WERI-Rb-1 (cell line): ENCODE data around the gene DAG1.
A peak's percentile ranks its signal among the peaks of the same experiment; 100 is the strongest.

Source experiments
- DNase-seq: peaks from one replicate; pipeline ENCODE4 v3.0.0-alpha.2; 2020
- H3K27ac ChIP-seq: fragments of 250-450 bp; sonication (Bioruptor Pico); 2 replicates; pipeline ENCODE4 v1.5.1; 2020; ENCODE audit warnings: mild to moderate bottlenecking, moderate library complexity
- H3K27me3 ChIP-seq: fragments of 250-450 bp; sonication (Bioruptor Pico); 2 replicates; pipeline ENCODE4 v1.5.1; 2021; ENCODE audit warnings: mild to moderate bottlenecking, low read depth, moderate library complexity; ENCODE audit not compliant: insufficient read depth, severe bottlenecking
- H3K36me3 ChIP-seq: fragments of 250-450 bp; sonication (Bioruptor Pico); 2 replicates; pipeline ENCODE4 v1.5.1; 2020; ENCODE audit warnings: mild to moderate bottlenecking, moderate library complexity
- H3K4me3 ChIP-seq: 2 replicates; pipeline ENCODE4 v1.5.1; 2011; ENCODE audit warnings: low read depth, mild to moderate bottlenecking, control low read depth, low read length
- H3K9me3 ChIP-seq: fragments of 250-450 bp; sonication (Bioruptor Pico); 2 replicates; pipeline ENCODE4 v1.5.1; 2021; ENCODE audit warnings: mild to moderate bottlenecking, moderate library complexity; ENCODE audit not compliant: severe bottlenecking
- CTCF ChIP-seq: IDR thresholded peaks from 2 replicates; pipeline ENCODE4 v1.5.1; 2011; ENCODE audit warnings: low read depth, mild to moderate bottlenecking, control low read depth, inconsistent platforms, low read length

Gene DAG1

DNA sequence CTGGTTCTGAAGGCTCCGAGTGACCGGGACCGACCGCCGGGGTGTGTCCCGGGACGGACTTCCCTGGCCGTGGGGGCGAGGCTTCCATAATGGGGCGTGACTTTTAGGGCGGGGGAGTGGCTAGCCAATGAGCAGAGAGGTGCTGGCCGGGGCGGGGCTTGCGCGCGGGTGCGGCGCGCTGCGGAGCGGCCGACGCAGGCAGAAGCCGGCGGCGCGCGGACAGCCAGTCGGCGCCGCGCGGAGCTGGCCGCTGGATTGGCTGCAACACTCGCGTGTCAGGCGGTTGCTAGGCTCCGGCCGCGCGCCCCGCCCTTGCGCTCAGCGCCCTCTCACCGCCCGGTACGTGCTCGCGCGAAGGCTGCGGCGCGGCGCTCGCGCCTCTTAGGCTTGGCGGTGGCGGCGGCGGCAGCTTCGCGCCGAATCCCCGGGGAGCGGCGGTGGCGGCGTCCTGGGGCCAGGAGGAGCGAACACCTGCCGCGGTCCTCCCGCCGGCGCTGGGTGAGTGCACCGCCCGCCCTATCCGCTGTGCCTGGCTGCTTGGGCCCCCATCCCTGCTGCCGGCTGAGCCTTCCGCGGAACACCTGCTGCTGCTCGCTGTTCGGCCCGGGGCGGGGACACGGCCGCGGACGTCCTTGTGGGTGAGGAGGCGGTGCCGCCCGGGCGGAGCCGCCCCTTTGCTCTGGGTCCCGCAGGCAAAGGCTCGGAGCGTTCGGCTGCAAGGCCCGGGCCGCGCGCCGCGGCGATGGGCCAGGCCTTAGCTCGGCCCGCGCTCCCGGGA, at the start of gene DAG1:
Gene DAG1, plus strand, starts transcription at position 332 of the 778 bp plus-strand sequence. CDS start 40,268 bp downstream, outside the sequence.
- H3K27me3 ChIP-seq = no peaks in the 10 kb centered on the region
- H3K9me3 ChIP-seq = no peaks in the 10 kb centered on the region

DNA sequence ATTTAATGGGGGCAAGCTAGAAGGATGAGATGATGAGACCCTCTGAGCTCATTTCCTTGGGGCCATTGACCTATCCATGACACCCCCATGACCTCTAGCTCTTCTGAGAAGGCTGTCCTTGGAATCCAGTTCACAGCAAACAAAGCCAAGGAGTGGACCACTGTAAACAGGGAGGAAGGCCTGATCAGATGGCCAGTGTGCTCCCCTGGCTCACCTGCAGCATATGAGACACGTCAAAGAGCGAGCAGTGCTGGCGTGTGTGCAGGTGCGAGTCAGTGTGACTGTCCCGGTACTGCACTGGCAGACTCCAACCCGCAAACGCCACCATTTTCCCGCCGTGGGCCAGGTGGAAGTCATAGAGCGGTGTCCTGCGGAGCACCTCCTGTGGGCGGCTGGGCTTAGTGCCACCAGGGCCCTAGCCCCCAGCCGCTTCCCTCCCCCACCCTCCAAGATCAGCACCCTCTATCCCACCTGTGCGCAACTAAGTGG, 48.1 kb upstream of the DAG1 start:
- Histone ChIP-seq H3K27me3 (no peaks in the 10 kb centered on the region), H3K9me3 (no peaks in the 10 kb centered on the region), H3K4me3 (peak overlapping the region; percentile 67), H3K27ac (peak overlapping the region; percentile 73), H3K36me3 (peaks cover 15% of the 10 kb centered on the region)
- no peak for DNase-seq
- peak; percentile 47; the same call in 1 of the 2 replicates for TF ChIP-seq CTCF

More for the DNA sequence above, at the start of gene DAG1:
- Histone ChIP-seq H3K4me3 (peak within 1 kb of the TSS; percentile 76), H3K27ac (peak within 1 kb of the TSS; percentile 93), H3K36me3 (peaks cover 9% of the 10 kb centered on the region)
- no peak for TF ChIP-seq CTCF
- DNase-seq = peak; percentile 98

GRCh38 chr3:49422379-49423248, 47.5 kb upstream of the DAG1 start, which contains the start of gene AMT:
Gene AMT, minus strand, starts transcription at chr3:49422473. Its CDS starts 23 bp downstream, at chr3:49422450.
- Histone ChIP-seq H3K36me3 (peaks cover 10% of the 10 kb centered on the region; the same call in 1 of the 2 replicates), H3K27ac (peak within 1 kb of the TSS; percentile 73), H3K4me3 (peak within 1 kb of the TSS; percentile 67), H3K27me3 (no peaks in the 10 kb centered on the region), H3K9me3 (no peaks in the 10 kb centered on the region)
- DNase-seq = peak; percentile 89
- TF ChIP-seq CTCF = no peak

- Histone ChIP-seq H3K9me3 (no peaks in the 10 kb centered on the region), H3K27ac (no peak overlapping the region), H3K4me3 (no peak overlapping the region), H3K36me3 (peaks cover 7% of the 10 kb centered on the region; the same call in 1 of the 2 replicates), H3K27me3 (no peaks in the 10 kb centered on the region)
- TF ChIP-seq CTCF = no peak
- no peak for DNase-seq
Measured at GRCh38 chr3:49424816-49425215, 45.3 kb upstream of the DAG1 start.

DNA sequence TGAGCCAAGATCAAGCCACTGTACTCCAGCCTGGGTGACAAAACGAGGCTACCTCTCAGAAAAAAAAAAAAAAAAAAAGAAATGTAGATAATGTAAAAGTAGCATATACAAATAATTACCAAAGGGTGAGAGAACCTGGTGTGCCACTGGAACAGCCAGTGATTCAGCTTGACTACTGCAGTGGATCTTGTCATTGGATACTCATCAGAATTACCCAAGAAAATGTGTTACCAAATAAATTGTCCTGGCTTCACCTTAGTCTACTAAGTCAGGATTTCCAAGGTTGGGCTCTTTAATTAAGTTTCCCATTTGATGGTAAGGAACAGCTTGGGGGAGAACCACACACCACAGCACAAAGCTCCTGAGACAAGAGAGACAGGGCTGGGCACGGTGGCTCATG, 42.5 kb upstream of the DAG1 start:
- DNase-seq = no peak
- no peak overlapping the region for H3K27ac ChIP-seq
- H3K9me3 ChIP-seq = no peaks in the 10 kb centered on the region
- H3K36me3 ChIP-seq = no peaks in the 10 kb centered on the region
- H3K27me3 ChIP-seq = no peaks in the 10 kb centered on the region
- H3K4me3 ChIP-seq = no peak overlapping the region
- TF ChIP-seq CTCF = no peak
